Kidney epithelial cell (primary cell): ENCODE data around the gene NECTIN1. TPM values are rescaled to one million over a fixed set of nuclear protein-coding genes. Genes with fewer than 3 reads are reported as not detected.

Source experiments
- DNase-seq: peaks from one replicate; pipeline ENCODE4 v3.0.0-alpha.2; 2010; ENCODE audit warnings: low read depth
- H3K27me3 ChIP-seq: 2 replicates; pipeline ENCODE4 v1.6.0; 2011; ENCODE audit warnings: low read length; ENCODE audit not compliant: control insufficient read depth, insufficient read depth
- H3K36me3 ChIP-seq: 2 replicates; pipeline ENCODE4 v1.5.1; 2011; ENCODE audit warnings: low read length; ENCODE audit not compliant: control insufficient read depth, insufficient read depth
- H3K4me3 ChIP-seq: 2 replicates; pipeline ENCODE4 v1.5.1; 2011; ENCODE audit warnings: low read depth, mild to moderate bottlenecking, control low read depth, low read length
- total RNA-seq: library from RNA; depleted of rRNA; stranded (reverse); fragments of >200 nt; gene quantifications from 2 replicates; pipeline ENCODE4 v1.2.3, GENCODE V29; 2015
- TF ChIP-seq, protein P1 (sequence below): IDR thresholded peaks from 2 replicates; pipeline ENCODE4 v1.5.1; 2011; ENCODE audit warnings: mild to moderate bottlenecking, moderate library complexity, low read length, control low read depth, inconsistent platforms; ENCODE audit not compliant: insufficient read depth, poor library complexity, severe bottlenecking

NECTIN1 gene
- total RNA-seq, 1 donor from 2014 or later: 15.0 TPM

DNA sequence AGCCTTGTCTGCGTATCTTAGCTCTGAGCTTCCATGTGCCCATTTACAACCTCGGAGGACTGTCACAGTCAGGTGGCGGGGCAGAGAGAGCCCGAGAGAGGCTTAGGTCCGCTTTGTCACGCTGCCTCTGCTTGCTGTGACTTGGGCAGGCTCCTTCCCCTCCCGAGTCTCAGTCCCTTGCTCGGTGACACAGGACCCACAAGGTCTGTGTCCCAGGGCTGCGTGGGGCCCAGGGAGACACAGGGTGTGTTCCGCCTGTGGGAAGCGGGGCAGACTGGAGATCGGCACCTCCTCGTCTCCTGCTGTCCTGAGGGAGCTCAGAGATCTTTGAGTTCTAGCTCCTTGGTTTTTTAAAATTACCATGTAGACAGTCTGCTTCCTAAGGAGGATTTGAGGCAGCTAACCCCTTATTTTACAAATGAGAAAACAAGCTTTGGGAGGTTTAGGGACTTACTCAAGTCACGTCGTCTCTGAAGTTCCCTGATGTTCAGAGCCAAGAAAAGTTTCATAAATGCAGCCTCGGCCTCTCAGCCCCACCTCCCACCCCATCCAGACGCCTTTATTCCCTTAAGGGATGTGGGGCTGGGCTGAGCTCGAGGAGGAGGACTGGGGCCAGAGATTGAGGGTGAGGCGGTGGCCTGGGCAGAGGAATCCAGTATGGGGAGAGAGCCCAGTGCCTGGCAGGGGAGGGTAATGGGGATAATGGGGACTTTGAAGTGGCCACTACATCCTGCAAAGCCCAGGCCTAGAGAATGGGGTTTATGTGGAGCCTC lies 103.6 kb downstream of the NECTIN1 start:
- DNase-seq: no peak
- TF ChIP-seq, protein P1, sequence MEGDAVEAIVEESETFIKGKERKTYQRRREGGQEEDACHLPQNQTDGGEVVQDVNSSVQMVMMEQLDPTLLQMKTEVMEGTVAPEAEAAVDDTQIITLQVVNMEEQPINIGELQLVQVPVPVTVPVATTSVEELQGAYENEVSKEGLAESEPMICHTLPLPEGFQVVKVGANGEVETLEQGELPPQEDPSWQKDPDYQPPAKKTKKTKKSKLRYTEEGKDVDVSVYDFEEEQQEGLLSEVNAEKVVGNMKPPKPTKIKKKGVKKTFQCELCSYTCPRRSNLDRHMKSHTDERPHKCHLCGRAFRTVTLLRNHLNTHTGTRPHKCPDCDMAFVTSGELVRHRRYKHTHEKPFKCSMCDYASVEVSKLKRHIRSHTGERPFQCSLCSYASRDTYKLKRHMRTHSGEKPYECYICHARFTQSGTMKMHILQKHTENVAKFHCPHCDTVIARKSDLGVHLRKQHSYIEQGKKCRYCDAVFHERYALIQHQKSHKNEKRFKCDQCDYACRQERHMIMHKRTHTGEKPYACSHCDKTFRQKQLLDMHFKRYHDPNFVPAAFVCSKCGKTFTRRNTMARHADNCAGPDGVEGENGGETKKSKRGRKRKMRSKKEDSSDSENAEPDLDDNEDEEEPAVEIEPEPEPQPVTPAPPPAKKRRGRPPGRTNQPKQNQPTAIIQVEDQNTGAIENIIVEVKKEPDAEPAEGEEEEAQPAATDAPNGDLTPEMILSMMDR: no peak
- Histone ChIP-seq H3K27me3 (peaks cover 4% of the 10 kb centered on the region), H3K36me3 (no peaks in the 10 kb centered on the region), H3K4me3 (no peak overlapping the region)

DNA sequence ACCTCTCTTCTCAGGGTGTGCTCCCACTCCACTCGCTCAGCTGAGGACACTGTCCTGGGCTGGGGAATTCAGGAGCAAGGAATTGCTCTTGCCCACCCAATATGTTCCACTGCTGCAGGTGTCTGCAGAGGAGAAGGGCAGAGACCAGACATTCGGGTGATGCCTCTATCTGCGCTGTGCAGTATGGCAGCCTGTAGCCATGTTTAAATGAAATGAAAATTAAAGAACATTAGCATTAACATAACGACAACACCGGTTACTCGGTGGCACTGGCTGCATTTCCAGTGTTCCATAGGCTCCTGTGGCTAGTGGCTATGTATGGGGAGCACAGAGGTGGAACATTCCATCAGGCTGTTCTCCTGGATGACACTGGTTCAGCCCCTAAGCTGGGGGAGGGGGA lies 104.4 kb downstream of the NECTIN1 start:
- TF ChIP-seq, protein P1: no peak
- H3K27me3 ChIP-seq: peaks cover 2% of the 10 kb centered on the region
- DNase-seq: no peak

DNA sequence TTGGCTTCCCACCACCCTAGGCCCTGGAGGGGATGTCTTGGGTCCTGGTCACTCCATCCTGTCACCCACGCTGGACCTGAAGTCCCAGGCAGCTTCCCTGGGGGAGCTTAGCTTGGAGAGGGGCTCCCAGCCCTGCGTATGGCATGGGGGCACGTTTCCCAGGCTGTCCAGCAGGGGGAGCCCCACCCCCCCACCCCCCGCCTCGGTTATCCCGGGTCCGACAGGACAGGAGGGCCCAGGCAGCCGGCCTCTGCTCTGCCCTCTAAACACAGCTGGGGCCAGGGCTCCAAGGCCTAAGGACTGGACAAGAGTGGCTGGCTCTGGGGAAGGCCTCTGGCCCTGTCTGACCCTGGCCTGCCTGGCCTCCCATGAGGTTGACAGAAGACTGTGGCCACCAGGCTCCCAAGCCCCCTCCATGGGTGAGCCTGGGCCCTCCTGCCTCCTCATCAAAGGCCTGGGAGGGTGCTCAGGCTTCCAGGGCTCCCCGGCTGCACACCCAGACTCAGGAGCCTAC lies 104.8 kb downstream of the NECTIN1 start:
- TF ChIP-seq, protein P1: peak; percentile 68
- H3K4me3 ChIP-seq: no peak overlapping the region
- no peak for DNase-seq
- H3K36me3 ChIP-seq: no peaks in the 10 kb centered on the region
- peaks cover 2% of the 10 kb centered on the region for H3K27me3 ChIP-seq

More for the DNA sequence above, 104.4 kb downstream of the NECTIN1 start:
- Histone ChIP-seq H3K36me3 (no peaks in the 10 kb centered on the region), H3K4me3 (no peak overlapping the region)

DNA sequence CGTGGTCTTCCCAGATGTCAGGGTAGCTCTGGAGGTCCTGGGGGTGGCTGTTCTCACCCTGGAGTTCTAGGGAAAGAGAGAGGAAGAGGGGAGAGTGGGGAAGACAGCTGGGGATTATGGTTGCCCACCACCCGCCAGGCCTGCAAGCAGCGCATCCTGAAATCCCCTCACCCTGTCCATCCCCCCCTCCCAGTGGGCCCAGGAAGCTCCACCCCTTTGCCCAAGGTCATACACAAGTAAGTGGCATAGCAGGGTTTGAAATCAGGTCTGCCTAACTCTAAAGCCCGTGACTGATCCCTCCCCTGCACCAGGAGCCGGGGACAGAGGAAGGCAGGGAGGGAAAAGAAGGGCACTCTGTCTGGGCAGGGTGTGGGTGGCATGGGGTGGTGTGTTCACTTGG lies 105.3 kb downstream of the NECTIN1 start:
- peaks cover 2% of the 10 kb centered on the region for H3K27me3 ChIP-seq
- H3K4me3 ChIP-seq: no peak overlapping the region
- TF ChIP-seq, protein P1: no peak
- DNase-seq: no peak
- H3K36me3 ChIP-seq: no peaks in the 10 kb centered on the region

DNA sequence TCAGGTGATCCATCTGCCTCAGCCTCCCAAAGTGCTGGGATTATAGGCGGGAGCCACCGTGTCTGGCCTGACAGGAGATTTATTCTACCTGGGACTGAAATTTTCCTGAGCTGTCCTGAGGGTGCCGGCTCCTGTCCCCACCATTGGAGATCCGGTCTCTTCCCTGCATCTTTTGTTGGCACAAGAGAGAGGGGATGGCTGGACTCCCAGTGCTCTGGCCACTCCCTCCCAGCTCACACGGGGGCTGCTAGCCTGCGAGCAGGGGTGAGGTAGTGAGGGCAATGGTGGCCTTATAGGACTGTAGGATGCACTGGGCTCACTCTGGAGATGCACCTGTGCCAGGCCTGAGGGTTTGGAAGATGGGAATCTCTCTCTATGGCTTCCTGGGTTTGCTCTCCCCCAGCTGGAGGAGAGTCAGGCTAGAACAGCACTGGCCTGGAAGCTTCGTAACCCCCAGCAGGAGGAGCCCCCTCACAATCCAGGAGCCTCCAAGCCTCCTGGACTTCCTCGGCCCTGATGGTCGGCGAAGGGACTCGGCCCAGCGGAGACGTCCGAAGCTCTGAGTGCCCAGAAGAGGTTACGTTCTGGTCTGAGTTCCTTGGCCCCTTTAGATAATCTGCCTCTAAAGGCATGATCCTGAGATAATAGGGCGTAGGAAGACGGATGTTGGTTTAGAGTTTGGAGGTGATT lies 106.4 kb downstream of the NECTIN1 start:
- TF ChIP-seq, protein P1: no peak
- Histone ChIP-seq H3K27me3 (peaks cover 2% of the 10 kb centered on the region), H3K36me3 (no peaks in the 10 kb centered on the region), H3K4me3 (no peak overlapping the region)
- no peak for DNase-seq
